Tibial artery (tissue), 4 donors: ENCODE data around the gene PLXNA1.

Experiments
- DNase-seq, 2 donors: peaks; one replicate each; pipeline ENCODE4 v3.0.0-alpha.2; 2019
- H3K27ac ChIP-seq, 2 donors: fragments of 200-600 bp; sonication (generic) in 1 of 2; 1 replicate in 1 of 2; 2 replicates in 1 of 2; pipeline ENCODE4 v1.5.1; 2018 to 2019; ENCODE audit warnings: mild to moderate bottlenecking in 1 of 2
- H3K27me3 ChIP-seq, 2 donors: fragments of 200-600 bp; sonication (generic) in 1 of 2; one replicate each; pipeline versions ENCODE4 v1.5.1 to v1.6.0; 2016 to 2019
- H3K36me3 ChIP-seq, 3 donors: fragments of 200-600 bp; sonication (generic) in 2 of 3; one replicate each; pipeline ENCODE4 v1.5.1; 2016 to 2019; ENCODE audit warnings: mild to moderate bottlenecking in 2 of 3
- H3K4me1 ChIP-seq, 4 donors: fragments of 200-600 bp; sonication (generic) in 2 of 4; 1 replicate in 3 of 4; 2 replicates in 1 of 4; pipeline ENCODE4 v1.5.1; 2016 to 2019
- H3K4me3 ChIP-seq, 2 donors: fragments of 200-600 bp; sonication (generic) in 1 of 2; 1 replicate in 1 of 2; 2 replicates in 1 of 2; pipeline ENCODE4 v1.5.1; 2018 to 2019; ENCODE audit warnings: mild to moderate bottlenecking in 2 of 2
- H3K9me3 ChIP-seq, 3 donors: fragments of 200-600 bp; sonication (generic) in 1 of 3; one replicate each; pipeline ENCODE4 v1.5.1; 2016 to 2019
- CTCF ChIP-seq, 2 experiments: fragments of 200-600 bp in 1 of 2; fragments of 450-650 bp in 1 of 2; IDR thresholded peaks; one replicate each; pipeline ENCODE4 v1.5.1; 2017 to 2019; ENCODE audit warnings: antibody characterized with exemption in 2 of 2, mild to moderate bottlenecking in 1 of 2, moderate library complexity in 1 of 2
- intact Hi-C: fragments of 100-400 bp; cut with DNase I; formaldehyde crosslinking; loops from one replicate; pipeline ENCODE4 v1.15.0; 2023; ENCODE audit warnings: low total_unique reads

PLXNA1 gene

DNA sequence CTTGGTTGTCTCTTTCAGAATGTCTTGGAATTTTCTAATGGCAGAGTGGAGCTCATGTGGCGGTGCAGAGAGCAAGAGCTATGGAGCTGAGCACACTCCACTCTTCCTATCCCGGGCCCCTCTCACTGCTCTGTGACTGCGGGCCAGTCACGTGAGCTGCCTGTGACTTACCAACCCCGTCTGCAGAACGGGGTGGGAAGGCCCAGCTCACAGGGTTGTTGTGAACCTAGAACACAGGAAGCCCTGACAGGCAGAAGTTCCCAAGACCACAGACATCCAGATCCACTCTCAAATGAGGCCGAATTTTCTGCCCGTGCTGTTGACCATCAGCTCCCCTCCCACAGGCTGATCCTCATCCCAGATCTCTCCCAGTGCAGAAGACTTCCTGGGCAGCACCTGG is 35.5 kb upstream of the PLXNA1 start:
- no peak for DNase-seq
- intact Hi-C loops, result no loop called here

GRCh38 chr3:126948980-126949535 is 33.9 kb upstream of the PLXNA1 start:
- no peak for TF ChIP-seq CTCF (IDR thresholded peaks at IDR 0.05)
- intact Hi-C loops, result no loop called here
- DNase-seq, result no peak
- Histone ChIP-seq H3K4me3 (no peak overlapping the region), H3K4me1 (no peaks in the 10 kb centered on the region), H3K9me3 (no peaks in the 10 kb centered on the region), H3K27ac (no peak overlapping the region), H3K27me3 (no peaks in the 10 kb centered on the region), H3K36me3 (peaks cover 0 to 9% (median 0%) of the 10 kb centered on the region in 3 donors)

More for the DNA sequence above, 35.5 kb upstream of the PLXNA1 start:
- Histone ChIP-seq H3K4me3 (no peak overlapping the region), H3K36me3 (peaks cover 0 to 9% (median 0%) of the 10 kb centered on the region in 3 donors), H3K9me3 (no peaks in the 10 kb centered on the region), H3K4me1 (no peaks in the 10 kb centered on the region), H3K27ac (no peak overlapping the region), H3K27me3 (no peaks in the 10 kb centered on the region)
- TF ChIP-seq CTCF (IDR thresholded peaks at IDR 0.05), result no peak

- TF ChIP-seq CTCF (IDR thresholded peaks at IDR 0.05), result no peak
- no peaks in the 10 kb centered on the region for H3K4me1 ChIP-seq
- peak in 1 of 2 donors; percentile 33 for DNase-seq
- no peaks in the 10 kb centered on the region for H3K27me3 ChIP-seq
- no peak overlapping the region for H3K4me3 ChIP-seq
- intact Hi-C loops, result no loop called here
- H3K9me3 ChIP-seq, result no peaks in the 10 kb centered on the region
- no peak overlapping the region for H3K27ac ChIP-seq
- H3K36me3 ChIP-seq, result peaks cover 0 to 9% (median 0%) of the 10 kb centered on the region in 3 donors
These were observed 31.4 kb upstream of the PLXNA1 start for GRCh38 chr3:126951561-126951960.

DNA sequence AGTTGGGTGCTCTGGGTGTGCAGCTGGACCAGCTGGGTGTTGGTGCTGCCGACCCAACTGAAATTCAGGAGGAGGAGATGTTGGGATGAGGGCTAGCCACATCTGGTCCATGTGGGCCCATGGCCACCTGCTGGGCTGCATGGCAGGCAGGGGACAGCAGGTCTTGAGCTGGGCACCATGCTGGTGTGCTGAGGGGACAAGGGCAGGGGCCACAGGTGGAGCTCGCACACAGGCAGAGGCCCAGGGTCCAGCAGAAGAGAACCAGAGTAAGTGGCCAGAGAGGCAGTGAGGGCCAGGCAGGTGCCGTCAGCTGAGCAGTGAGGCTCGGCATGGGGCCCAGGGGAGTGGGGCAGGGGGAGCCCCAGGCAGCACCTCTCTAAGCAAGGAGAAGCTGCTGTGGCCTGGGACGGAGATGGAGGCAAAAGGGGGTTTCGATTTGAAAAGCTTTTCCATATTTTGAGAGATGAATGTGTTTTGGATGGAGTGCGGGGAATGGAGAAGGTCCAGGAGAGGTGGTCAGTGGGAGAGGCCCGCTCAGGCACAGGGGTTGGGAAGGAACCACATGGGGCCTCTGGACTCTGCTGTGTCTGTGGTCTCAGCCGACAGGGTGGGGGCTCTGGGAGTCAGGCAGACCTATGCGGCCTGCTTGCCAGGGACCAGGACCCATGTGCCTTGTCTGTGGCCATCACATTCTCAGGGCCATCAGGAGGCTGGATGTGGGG is 30.5 kb upstream of the PLXNA1 start:
- no peaks in the 10 kb centered on the region for H3K9me3 ChIP-seq
- H3K4me3 ChIP-seq, result no peak overlapping the region
- H3K4me1 ChIP-seq, result no peaks in the 10 kb centered on the region
- H3K27me3 ChIP-seq, result no peaks in the 10 kb centered on the region
- peak in 1 of 2 donors; percentile 61 for DNase-seq
- peaks cover 0 to 9% (median 0%) of the 10 kb centered on the region in 3 donors for H3K36me3 ChIP-seq
- intact Hi-C loops, result no loop called here
- no peak overlapping the region for H3K27ac ChIP-seq
- no peak for TF ChIP-seq CTCF (IDR thresholded peaks at IDR 0.05)

GRCh38 chr3:126952983-126953660 is 29.8 kb upstream of the PLXNA1 start:
- peak in 1 of 2 donors; percentile 48 for DNase-seq
- H3K36me3 ChIP-seq, result peaks cover 0 to 9% (median 0%) of the 10 kb centered on the region in 3 donors
- H3K9me3 ChIP-seq, result no peaks in the 10 kb centered on the region
- no peak for TF ChIP-seq CTCF (IDR thresholded peaks at IDR 0.05)
- H3K4me3 ChIP-seq, result no peak overlapping the region
- intact Hi-C loops, result no loop called here
- no peak overlapping the region for H3K27ac ChIP-seq
- no peaks in the 10 kb centered on the region for H3K4me1 ChIP-seq
- no peaks in the 10 kb centered on the region for H3K27me3 ChIP-seq
